A549 (cell line): ENCODE measurements around the gene SLFN11.

Experiments
- CHD4 ChIP-seq: fragments of 200-600 bp; sonication (generic); IDR thresholded peaks from 2 replicates; pipeline ENCODE4 v1.6.1; 2016; ENCODE audit warnings: antibody characterized with exemption, mild to moderate bottlenecking, borderline replicate concordance
- CTCF ChIP-seq: fragments of >200 bp; sonication (Bioruptor Twin); formaldehyde crosslinking; IDR thresholded peaks from 3 replicates; pipeline ENCODE4 v1.5.1; 2016
- EP300 ChIP-seq, 2 experiments: fragments of >200 bp; sonication (Bioruptor Twin); formaldehyde crosslinking; IDR thresholded peaks; 2 replicates in 1 of 2; 3 replicates in 1 of 2; pipeline ENCODE4 v1.6.1; 2016 to 2017
- ESRRA ChIP-seq: fragments of 150-350 bp; IDR thresholded peaks from 2 replicates; pipeline ENCODE4 v1.6.1; 2014; ENCODE audit warnings: mild to moderate bottlenecking, low read length, borderline replicate concordance
- FOSL2 ChIP-seq, 2 experiments: fragments of 450-650 bp in 1 of 2; fragments of >200 bp in 1 of 2; sonication (Bioruptor Twin) in 1 of 2; formaldehyde crosslinking; IDR thresholded peaks; 2 replicates each; pipeline versions ENCODE4 v1.5.0 to v1.6.1; 2016 to 2020; ENCODE audit warnings: mild to moderate bottlenecking in 1 of 2, moderate library complexity in 1 of 2
- HDAC2 ChIP-seq: fragments of 200-600 bp; sonication (generic); IDR thresholded peaks from 2 replicates; pipeline ENCODE4 v1.6.1; 2016
- JUN ChIP-seq, 2 experiments: fragments of >200 bp; sonication (Bioruptor Twin); formaldehyde crosslinking; IDR thresholded peaks; 2 replicates in 1 of 2; 3 replicates in 1 of 2; pipeline ENCODE4 v1.6.1; 2016 to 2017
- JUNB ChIP-seq: fragments of >200 bp; sonication (Bioruptor Twin); formaldehyde crosslinking; IDR thresholded peaks from 2 replicates; pipeline ENCODE4 v1.6.1; 2016
- POLR2A ChIP-seq: IDR thresholded peaks from 2 replicates; pipeline ENCODE4 v1.6.1; 2012; ENCODE audit warnings: mild to moderate bottlenecking, low read length
- RNF2 ChIP-seq: fragments of 200-600 bp; sonication (generic); IDR thresholded peaks from 2 replicates; pipeline ENCODE4 v1.6.1; 2016; ENCODE audit warnings: low read depth, mild to moderate bottlenecking, antibody characterized with exemption, moderate library complexity, borderline replicate concordance
- TP53 ChIP-seq: fragments of 250-450 bp; sonication (Bioruptor Pico); IDR thresholded peaks from 2 replicates; pipeline ENCODE4 v1.5.0; 2021; ENCODE audit warnings: mild to moderate bottlenecking, moderate library complexity
- USF2 ChIP-seq: fragments of 450-650 bp; IDR thresholded peaks from 2 replicates; pipeline ENCODE4 v1.6.1; 2014; ENCODE audit warnings: antibody characterized with exemption

DNA sequence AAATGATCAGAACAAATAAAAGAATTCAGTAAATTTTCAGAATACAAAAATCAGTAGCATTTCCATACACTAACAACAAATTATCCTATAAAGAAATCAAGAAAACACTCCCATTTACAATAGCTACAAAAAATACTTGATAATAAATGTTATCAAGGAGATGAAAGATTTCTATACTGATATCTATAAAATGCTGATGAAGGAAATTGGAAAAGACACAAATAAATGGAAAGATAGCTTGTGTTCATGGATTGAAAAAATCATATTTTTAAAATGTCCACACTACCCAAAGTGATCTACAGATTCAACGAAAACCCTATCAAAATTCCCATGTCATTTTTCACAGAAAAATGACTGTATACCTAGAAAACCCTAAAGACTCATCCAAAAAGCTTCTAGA is 40.8 kb upstream of the SLFN11 start:
- TF ChIP-seq POLR2A (no peak), EP300 (IDR thresholded peaks at IDR 0.05) (no peak), CHD4 (no peak), CTCF (no peak), FOSL2 (IDR thresholded peaks at IDR 0.05) (no peak), FOSL2 (CRISPR knock-in tag; IDR thresholded peaks at IDR 0.05) (no peak), TP53 (CRISPR knock-in tag) (no peak), JUNB (no peak), ESRRA (no peak), RNF2 (no peak), JUN (IDR thresholded peaks at IDR 0.05) (no peak), HDAC2 (no peak), USF2 (no peak)
